PC-9 (cell line): ENCODE measurements around the gene FCN1.

Source experiments
- EZH2 ChIP-seq: fragments of 200-600 bp; sonication (generic); IDR thresholded peaks from 2 replicates; pipeline ENCODE4 v1.8.0; 2017; ENCODE audit warnings: antibody characterized with exemption, low read depth
- TF ChIP-seq, protein P1 (sequence below): fragments of 200-600 bp; sonication (generic); conservative IDR thresholded peaks from 2 replicates; pipeline ENCODE4 v1.6.1; 2017; ENCODE audit warnings: mixed run types, antibody characterized with exemption, mild to moderate bottlenecking, moderate library complexity

DNA sequence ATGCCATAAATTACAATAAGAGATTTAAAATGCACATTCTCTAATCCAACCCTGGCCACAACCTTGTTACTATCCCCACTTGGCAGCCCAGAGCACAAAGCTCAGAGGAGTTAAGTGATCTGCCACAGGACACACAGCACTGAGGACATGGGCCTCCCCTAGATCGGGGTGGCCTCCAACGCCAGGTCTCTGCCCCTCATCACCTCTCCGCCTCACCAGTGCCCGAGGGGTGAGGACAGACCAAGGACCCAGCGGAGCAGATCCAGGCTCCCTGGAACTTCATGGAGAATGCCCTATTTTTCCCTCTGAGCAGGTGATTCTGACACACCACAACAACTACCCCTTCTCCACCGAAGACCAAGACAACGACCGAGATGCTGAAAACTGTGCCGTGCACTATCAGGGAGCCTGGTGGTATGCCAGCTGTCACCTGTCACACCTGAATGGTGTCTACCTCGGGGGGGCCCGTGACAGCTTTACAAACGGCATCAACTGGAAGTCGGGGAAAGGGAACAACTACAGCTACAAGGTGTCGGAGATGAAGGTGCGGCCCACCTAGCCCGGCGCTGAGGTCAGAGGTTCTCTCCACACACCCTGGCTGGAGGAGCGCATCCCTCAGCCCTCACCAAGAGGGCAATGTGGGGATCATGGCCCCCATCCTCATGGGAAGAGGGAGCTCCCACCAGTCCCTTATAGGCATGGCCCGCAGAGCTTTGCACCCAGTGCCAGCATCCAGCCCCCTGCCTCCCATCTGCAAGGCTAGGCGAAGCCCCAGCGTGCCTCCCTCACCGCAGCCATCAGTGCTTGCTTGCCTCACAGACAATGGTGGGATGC lies 49.6 kb downstream of the FCN1 start:
- TF ChIP-seq, protein P1, sequence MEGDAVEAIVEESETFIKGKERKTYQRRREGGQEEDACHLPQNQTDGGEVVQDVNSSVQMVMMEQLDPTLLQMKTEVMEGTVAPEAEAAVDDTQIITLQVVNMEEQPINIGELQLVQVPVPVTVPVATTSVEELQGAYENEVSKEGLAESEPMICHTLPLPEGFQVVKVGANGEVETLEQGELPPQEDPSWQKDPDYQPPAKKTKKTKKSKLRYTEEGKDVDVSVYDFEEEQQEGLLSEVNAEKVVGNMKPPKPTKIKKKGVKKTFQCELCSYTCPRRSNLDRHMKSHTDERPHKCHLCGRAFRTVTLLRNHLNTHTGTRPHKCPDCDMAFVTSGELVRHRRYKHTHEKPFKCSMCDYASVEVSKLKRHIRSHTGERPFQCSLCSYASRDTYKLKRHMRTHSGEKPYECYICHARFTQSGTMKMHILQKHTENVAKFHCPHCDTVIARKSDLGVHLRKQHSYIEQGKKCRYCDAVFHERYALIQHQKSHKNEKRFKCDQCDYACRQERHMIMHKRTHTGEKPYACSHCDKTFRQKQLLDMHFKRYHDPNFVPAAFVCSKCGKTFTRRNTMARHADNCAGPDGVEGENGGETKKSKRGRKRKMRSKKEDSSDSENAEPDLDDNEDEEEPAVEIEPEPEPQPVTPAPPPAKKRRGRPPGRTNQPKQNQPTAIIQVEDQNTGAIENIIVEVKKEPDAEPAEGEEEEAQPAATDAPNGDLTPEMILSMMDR: no peak
- no peak for TF ChIP-seq EZH2
